Astrocyte of the cerebellum (primary cell): ENCODE results near the gene KRTAP10-5.
"Not testable (repeated sequence)": the region's sequence is repeated elsewhere in the genome, so short reads cannot be mapped to it uniquely, and the experiment has no call there.

Experiments
- DNase-seq: peaks from one replicate; pipeline ENCODE4 v3.0.0-alpha.2; 2011; ENCODE audit warnings: low read depth
- H3K4me3 ChIP-seq: 2 replicates; pipeline ENCODE4 v1.5.1; 2011; ENCODE audit warnings: mild to moderate bottlenecking, low read depth, low read length, moderate library complexity
- CTCF ChIP-seq: IDR thresholded peaks from 2 replicates; pipeline ENCODE4 v1.5.1; 2012; ENCODE audit warnings: low read length, low read depth, moderate library complexity, mild to moderate bottlenecking; ENCODE audit errors: missing control alignments
- in situ Hi-C: cut with HindIII; loops from 2 replicates; pipeline ENCODE4 v1.10.0; 2017; ENCODE audit warnings: low sequenced_read_pairs

The KRTAP10-5 gene

GRCh38 chr21:44592446-44593311, 12.3 kb upstream of the KRTAP10-5 start, which contains the start of gene KRTAP10-6:
KRTAP10-6 (minus strand) TSS chr21:44592505; CDS start chr21:44592484, 21 bp downstream.
- in situ Hi-C loops, result no loop called here
- DNase-seq, result no peak
- H3K4me3 ChIP-seq, result no peak within 1 kb of the TSS
- no peak for TF ChIP-seq CTCF

GRCh38 chr21:44591801-44592130, 11.4 kb upstream of the KRTAP10-5 start:
- H3K4me3 ChIP-seq, DNase-seq, in situ Hi-C loops: not testable (repeated sequence)

- in situ Hi-C loops, H3K4me3 ChIP-seq, DNase-seq: not testable (repeated sequence)
Measured at GRCh38 chr21:44590897-44591800, 10.7 kb upstream of the KRTAP10-5 start.

GRCh38 chr21:44590311-44590721, 9.9 kb upstream of the KRTAP10-5 start:
- no peak for DNase-seq
- TF ChIP-seq CTCF, result no peak
- in situ Hi-C loops, result no loop called here
- no peak overlapping the region for H3K4me3 ChIP-seq

DNA sequence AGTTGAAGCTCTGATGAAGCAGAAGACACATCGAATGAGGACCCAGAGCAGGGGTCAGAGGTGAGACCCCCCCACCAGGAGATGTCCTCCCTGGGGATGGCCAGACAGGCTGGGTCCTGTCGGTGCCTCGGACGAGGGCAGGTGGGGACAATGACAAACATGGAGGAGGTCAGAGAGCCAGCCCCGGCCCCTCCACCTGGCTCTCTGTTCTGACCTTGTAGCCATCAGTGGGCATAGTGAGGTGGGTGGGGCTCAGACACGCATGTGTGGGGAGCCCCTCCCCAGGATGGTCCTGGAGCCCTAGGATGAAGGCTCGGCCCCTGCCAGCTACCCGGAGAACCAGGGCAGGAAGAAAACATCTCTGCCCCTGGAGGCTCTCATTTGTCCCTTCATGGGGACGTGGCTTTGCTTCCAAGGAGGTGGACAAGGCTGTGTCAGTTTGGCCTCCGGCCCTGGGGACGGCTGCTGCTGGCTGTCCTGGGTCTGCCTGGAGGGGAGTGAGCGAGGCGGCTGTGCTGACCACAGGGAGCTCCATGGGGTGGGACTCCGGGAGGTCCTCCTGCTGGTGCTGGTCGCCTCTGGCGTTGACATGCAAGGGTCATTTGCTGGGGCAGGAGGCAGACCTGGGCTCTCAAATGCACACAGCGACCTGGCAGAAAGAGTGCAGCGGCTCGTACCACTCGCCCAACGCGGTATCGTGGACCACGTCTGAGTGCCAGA, 9.3 kb upstream of the KRTAP10-5 start:
- TF ChIP-seq CTCF, result no peak
- no peak overlapping the region for H3K4me3 ChIP-seq
- DNase-seq, result no peak
- in situ Hi-C loops, result no loop called here

GRCh38 chr21:44589094-44589493, 8.7 kb upstream of the KRTAP10-5 start:
- TF ChIP-seq CTCF, result no peak
- H3K4me3 ChIP-seq, result no peak overlapping the region
- in situ Hi-C loops, result no loop called here
- DNase-seq, result no peak

- in situ Hi-C loops, result no loop called here
- no peak overlapping the region for H3K4me3 ChIP-seq
- no peak for DNase-seq
- no peak for TF ChIP-seq CTCF
Measured at GRCh38 chr21:44585892-44586291, 5.5 kb upstream of the KRTAP10-5 start.
